Activated CD8-positive, alpha-beta memory T cell treated with anti-CD3 and anti-CD28 coated beads, Interleukin-2, amount 50 U/mL, for 1 hour (primary cell): ENCODE measurements around the gene PTGER4.
"Not testable (repeated sequence)": the region's sequence is repeated elsewhere in the genome, so short reads cannot be mapped to it uniquely, and the experiment has no call there.

Experiments used
- DNase-seq: peaks from one replicate; pipeline ENCODE4 v3.0.0-alpha.2; 2020; ENCODE audit errors: extremely low read depth

Gene PTGER4

DNA sequence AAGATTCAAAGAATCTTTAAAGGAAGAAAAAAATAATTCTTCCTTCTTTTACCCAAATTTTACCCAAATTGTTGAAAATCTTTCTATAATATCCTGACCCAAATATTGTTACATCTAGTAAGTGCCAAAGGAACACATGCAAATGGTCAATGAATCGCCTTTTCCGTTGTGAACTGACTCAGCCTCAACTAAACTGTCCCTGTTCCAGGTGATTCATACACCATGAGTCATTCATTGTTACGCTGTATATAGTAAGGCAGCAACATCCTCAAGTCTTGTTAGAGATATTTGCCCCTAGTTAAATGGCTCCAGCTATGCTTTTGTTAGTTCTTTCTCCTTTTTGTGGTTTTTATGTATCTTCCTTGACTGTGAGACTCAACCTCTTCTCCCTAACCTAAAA lies 9.7 kb downstream of the PTGER4 start:
- DNase-seq, result no peak

DNA sequence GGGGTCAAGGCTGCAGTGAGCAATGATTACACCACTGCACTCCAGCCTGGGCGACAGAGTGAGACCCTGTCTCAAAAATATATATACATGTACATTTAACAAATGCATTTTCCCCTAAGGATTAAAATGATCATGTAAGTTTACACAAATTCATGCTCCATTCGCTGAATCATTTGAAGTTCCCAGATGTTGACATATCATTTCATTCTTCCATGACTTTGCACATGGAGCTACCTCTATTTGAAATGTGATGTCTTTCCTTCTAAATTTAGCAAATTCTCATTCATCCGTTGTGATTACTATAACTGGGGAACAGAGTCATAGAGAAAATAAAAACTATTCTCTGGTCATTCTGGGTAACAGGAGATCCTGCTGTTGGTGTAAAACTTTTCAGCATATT lies 10.6 kb downstream of the PTGER4 start:
- DNase-seq, result no peak

DNA sequence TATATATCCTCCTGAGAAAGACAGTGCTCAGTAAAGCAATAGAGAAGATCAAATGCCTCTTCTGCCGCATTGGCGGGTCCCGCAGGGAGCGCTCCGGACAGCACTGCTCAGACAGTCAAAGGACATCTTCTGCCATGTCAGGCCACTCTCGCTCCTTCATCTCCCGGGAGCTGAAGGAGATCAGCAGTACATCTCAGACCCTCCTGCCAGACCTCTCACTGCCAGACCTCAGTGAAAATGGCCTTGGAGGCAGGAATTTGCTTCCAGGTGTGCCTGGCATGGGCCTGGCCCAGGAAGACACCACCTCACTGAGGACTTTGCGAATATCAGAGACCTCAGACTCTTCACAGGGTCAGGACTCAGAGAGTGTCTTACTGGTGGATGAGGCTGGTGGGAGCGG lies 12.2 kb downstream of the PTGER4 start:
- DNase-seq, result no peak

DNA sequence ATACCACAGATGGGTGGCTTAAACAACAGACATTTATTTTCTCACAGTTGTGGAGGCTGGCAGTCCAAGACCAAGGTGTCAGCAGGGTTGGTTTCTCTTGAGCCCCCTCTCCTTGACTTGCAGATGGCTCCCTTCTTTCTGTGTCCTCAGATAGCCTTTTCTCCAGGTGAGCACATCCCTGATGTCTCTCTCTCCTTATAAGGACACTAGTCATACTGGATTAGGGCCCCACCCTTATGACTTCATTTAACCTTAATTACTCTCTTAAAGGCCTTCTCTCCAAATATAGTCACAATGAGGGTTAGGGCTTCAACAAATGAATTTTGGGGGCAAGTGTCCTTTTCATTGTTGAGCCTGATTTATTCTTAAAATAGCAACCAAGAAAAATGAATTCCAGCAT lies 14.7 kb downstream of the PTGER4 start:
- DNase-seq, result no peak

DNA sequence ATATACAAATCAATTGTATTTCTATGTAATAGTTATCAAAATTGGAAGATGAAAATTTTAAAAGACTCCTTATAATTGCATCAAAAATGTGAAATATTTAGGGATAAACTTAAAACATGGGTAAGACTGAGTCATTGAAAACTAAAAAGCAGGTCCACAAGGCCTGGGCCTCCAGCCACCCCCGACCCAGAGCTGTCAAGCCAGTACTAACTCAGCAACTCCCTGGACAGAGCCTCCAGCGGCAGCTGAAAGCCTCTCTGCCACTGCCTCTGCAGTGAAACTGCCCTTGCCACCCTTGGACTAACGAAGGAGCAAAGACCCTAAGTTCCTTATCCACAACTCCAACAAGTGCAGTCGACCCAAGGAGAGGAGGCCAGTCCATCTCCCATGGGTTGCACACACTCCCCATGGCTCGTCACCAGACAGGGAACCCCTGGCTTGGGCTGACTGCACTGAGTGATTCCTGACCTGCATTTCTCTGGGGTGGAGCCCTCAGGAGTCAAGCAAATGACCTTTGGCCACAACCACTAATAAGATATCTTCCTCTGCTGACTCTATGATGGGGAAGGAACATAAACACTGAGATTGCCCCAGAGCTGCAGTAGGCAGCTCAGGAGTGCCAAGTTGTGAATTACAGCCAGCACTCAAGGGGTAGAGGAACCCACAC lies 20.5 kb downstream of the PTGER4 start:
- DNase-seq, result no peak

DNA sequence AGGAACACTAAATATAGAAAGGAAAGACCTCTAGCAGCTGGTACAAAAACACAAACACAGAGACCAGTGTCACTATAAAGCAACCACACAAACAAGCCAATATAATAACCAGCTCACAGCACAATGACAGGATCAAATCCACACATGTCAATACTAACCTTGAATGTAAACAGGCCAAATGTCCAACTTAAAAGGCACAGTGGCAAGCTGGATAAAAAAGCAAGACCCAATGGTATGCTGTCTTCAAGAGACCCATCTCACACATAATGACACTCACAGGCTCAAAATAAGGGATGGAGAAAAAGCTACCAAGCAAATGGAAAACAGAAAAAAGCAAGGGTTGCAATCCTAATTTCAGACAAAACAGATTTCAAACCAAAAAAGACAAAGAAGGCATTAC lies 22.3 kb downstream of the PTGER4 start:
- not testable (repeated sequence) for DNase-seq

DNA sequence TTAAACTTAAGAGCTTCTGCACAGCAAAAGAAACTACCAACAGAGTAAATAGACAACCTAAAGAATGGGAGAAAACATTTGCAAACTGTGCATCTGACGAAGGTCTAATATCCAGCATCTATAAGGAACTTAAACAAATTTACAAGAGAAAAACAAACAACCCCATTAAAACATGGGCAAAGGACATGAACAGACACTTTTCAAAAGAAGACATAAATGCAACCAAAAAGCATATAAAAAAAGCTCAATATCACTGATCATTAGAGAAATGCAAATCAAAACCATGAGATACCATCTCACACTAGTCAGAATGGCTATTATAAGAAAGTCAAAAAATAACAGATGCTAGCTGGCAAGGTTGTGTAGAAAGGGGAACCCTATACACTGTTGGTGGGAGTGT lies 25.8 kb downstream of the PTGER4 start:
- not testable (repeated sequence) for DNase-seq

DNA sequence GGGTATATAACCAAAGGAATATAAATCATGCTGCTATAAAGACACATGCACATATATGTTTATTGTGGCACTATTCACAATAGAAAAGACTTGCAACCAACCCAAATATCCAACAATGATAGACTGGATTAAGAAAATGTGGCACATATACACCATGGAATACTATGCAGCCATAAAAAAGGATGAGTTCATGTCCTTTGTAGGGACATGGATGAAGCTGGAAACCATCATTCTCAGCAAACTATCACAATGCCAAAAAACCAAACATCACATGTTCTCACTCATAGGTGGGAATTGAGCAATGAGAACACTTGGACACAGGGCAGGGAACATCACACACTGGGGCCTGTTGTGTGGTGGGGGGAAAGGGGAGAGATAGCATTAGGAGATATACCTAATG lies 30.9 kb downstream of the PTGER4 start:
- DNase-seq, result not testable (repeated sequence)

DNA sequence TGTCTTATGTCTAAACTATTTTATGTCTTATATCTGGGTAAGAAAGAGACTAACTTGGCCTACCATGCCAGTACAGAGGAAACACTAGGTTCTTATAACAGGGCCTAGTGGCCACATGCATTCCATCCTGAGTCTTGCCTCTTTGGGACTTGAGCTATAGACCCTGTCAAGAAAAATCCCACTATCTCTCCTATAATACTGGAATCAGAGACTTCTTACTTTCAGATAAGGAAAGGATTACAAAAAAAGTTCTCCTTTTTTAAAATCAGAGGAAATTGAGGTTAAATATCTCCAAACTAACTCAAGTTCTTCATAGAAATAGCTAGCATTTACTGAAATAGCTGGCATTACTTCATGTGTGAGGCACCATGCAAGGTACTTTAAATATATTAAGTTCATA lies 34.3 kb downstream of the PTGER4 start:
- DNase-seq, result no peak

DNA sequence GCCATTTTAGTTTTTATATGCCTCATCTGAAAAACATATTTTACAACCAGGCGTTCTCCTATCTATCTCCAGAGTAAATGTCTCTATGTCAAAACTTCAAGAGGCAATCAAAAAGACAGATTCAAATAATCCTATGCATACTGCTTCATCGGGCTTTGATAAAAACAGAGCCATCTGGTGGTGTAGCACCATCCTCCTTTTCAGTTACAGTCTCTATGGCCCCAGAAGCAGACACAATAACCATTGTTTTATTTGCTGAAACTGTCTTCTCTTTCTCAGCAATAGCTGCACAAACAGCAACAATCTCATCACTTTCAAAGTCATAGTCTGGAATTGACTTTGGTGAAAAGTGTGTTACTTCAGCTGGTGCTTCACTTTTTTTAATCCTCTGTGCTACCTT lies 36.3 kb downstream of the PTGER4 start:
- no peak for DNase-seq

DNA sequence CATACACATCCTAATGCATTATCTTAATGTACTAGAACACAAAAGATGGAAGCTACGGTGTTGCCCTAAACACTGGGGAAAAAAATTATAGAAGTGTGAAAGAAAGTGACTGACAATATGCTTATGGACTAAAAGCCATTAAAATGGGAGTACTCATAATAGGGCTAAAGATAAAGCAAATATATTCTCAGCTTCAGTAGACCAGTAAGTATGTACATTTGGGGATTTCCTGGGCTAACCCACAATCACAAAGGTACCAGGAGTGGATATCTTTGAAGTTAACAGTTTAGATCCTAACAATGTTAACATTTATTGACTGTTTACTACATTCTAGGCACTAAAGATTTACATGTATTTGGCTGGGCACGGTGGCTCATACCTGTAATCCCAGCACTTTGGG lies 36.9 kb downstream of the PTGER4 start:
- no peak for DNase-seq

DNA sequence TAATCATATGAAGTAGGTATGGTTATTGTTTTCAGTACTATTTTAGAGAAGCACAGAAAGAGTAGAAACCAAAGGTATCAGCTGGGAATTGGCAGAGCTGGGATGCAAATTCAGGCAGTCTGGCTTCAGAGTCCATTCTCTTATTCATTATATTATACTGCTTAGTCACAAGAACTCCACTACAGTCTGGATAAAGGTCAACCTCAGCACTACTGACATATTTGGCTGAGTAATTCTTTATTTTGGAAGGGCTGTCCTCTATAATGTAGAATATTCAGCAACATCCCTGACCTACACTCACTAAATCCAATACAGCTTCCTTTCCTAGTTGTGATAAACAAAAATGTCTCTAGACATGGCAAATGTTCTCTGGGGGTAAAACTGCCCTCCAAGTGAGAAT lies 37.6 kb downstream of the PTGER4 start:
- no peak for DNase-seq

DNA sequence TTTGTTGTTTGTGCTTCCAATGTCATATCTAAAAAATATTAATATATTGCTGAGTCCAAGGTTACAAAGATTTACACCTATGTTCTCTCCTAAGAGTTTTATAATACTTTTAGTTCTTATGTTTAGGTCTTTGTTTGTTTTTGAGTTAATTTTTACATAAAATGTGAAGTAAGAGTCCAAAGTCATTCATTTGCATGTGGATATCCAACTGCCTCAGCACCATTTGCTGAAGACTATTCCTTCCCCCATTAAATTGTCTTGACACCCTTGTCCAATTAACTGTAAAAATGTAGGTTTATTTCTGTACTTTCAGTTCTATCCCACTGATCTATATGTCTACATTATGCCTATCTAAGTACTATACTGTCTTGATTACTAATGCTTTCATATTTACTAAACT lies 40.4 kb downstream of the PTGER4 start:
- no peak for DNase-seq

DNA sequence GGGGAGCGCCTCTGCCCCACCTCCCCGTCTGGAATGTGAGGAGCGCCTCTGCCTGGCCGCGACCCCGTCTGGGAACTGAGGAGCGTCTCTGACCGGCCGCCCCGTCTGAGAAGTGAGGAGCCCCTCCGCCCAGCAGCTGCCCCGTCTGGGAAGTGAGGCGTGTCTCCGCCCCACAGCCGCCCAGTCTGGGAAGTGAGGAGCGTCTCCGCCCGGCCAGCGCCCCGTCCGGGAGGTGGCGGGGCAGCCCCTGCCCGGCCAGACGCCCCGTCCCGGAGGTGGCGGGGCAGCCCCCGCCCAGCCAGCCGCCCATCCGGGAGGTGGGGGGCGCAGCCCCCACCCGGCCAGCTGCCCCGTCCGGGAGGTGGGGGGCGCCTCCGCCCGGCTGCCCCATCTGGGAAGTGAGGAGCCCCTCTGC lies 42.8 kb downstream of the PTGER4 start:
- DNase-seq, result not testable (repeated sequence)

DNA sequence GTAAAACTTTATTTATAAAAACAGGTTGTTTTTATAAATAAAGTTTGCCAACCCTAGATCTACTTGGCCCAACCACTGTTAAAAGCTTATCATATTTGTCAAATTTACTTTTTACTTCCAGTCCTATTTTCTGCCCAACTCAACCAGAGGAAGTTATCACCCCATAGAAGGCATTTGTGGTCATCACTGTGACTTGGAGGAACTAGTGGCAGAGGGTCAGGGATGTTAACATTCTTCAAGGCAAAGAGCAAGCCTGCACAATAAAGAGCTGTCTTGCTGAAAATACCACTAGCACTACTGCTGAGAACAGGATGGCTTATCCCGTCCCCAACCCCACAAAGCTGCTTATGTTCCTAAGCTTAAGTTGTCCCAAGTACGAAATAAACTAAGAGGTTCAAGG lies 53.7 kb downstream of the PTGER4 start:
- DNase-seq, result no peak

DNA sequence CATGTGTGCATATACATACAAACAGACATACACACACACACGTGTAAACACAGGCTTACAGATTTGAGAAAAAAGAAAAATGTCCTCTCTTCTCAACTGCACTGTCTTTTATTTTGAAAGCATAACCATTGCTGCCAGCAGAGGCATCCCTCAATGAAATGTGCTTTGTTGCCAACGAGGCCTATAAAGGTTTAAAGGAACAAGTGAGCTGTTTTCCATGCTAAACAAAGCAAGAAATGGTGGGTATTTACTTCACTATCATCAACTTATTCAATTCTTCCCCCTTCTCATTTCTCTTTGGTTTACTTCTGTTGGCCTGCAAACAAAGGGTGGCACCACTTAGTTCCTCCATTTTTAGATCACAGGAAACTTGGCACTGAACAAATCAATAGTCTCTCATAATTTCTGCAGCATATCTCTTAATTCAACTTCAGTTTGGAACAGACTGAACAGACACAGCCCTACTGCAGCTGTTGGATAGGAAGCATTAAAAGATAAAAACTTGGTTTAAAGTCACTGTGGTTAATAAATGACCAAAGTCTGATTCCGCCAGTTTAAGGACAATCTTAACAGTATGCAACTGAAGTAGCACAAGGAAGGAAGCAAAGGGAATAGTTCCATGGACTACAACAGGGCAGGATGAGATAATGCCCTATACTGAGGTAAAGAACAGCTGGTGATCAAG lies 54.3 kb downstream of the PTGER4 start:
- DNase-seq, result no peak

DNA sequence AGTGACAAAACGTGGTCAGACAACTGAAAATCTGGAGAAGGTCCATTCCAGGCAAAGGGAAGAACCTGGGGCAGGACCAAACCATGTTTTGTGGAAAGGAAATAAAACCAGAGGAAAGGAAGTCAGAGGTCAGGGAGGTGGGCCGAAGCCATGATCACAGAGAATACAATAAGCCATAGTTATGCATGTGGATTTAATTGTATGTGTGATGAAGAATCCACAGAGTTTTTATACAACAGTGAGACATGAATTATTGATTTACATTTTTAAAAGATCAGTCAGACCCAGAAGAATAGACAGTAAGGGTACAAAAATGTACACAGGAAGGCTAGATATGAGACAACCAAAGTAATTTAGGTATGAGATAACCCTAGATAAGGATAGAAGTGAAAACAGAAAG lies 55.3 kb downstream of the PTGER4 start:
- DNase-seq, result no peak

DNA sequence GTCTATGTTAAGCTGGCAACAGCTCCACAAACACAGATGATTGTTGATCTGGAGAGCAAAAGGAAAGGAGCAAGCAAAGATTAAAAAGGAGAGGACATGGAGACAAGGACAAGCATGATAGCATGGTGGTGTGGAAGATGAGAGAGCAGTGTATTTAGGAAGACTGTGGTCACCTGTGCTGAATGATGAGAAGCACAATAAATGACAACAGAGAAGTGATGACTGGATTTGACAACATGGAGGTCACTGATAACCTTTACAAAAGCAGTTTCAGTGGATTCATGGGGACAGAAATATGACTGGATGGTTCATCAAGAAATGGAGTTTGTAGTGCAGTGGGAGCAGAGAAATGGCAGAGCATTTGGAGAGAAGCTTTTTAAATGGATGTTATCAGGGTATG lies 55.9 kb downstream of the PTGER4 start:
- DNase-seq, result no peak

DNA sequence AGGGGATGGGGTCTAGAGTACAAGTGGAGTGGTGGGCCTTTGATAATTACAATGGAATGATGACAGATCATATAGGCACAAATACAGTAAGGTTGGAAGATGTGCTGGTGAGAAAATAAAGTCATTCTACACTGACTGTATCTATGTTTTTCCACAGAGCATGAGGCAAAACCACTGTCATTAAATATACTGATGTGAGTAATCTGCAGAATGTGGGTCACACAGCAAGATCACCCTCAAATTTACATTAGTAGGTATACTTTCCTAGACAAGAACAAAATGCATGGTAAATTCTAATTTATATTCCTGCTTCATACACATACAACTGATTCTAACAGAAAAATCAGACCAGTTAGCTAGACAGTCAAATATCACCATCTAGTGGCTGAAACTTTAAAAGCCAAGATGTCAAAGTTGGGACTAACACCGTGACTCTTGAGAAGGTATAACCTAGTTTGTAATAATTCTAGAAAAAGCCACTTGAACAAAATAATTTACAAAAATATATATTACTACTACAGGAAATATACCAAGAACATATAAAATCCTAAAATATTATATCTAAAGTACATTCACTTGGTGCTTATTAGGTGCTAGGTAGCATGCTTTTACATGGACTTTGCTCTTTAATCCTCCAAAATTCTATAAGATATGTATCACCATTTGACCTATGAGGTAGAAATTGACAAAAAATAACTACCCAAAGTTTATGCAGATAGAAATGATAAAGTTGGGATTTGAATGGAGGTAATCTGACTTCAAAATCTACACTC lies 56.6 kb downstream of the PTGER4 start:
- no peak for DNase-seq

DNA sequence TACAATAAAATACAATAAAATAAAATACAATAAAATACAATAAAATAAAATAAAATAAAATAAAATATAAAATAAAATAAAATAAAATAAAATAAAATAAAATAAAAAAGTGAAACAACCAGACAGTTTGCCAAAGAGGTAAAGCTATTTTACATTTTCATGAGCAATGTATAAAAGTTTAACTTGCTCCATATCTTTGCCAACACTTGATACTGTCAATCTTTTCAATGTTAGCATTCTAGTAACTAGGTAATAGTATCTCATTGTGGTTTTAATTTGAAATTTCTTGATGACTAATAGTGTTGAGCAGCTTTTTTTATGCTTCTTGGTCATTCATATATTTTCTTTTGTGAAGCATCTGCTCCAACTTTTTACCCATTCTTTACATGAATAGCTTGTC lies 58.8 kb downstream of the PTGER4 start:
- no peak for DNase-seq
